Adrenal gland (tissue), 12 donors: ENCODE results near the gene SNX1. TPM values are rescaled to one million over a fixed set of nuclear protein-coding genes. Genes with fewer than 3 reads are reported as not detected.
"Not testable (repeated sequence)": the region's sequence is repeated elsewhere in the genome, so short reads cannot be mapped to it uniquely, and the experiment has no call there.

Source experiments
- DNase-seq, 7 donors: peaks; one replicate each; pipeline ENCODE4 v3.0.0-alpha.2; 2019 to 2020
- H3K27ac ChIP-seq, 5 donors: fragments of 200-600 bp; sonication (generic) in 4 of 5; 1 replicate in 3 of 5; 2 replicates in 2 of 5; pipeline versions ENCODE4 v1.5.1 to v1.8.0; 2016 to 2020; ENCODE audit warnings: mild to moderate bottlenecking in 1 of 5
- H3K27me3 ChIP-seq: fragments of 200-600 bp; 2 replicates; pipeline ENCODE4 v1.8.0; 2021
- H3K36me3 ChIP-seq, 2 donors: fragments of 200-600 bp; replicated peaks in 1 of 2; 1 replicate in 1 of 2; 2 replicates in 1 of 2; pipeline versions ENCODE4 v1.5.1 to v1.8.0; 2018 to 2022
- H3K4me1 ChIP-seq, 2 donors: fragments of 200-600 bp; replicated peaks in 1 of 2; 1 replicate in 1 of 2; 2 replicates in 1 of 2; pipeline versions ENCODE4 v1.5.1 to v1.8.0; 2018 to 2021
- H3K4me3 ChIP-seq, 4 donors: fragments of 200-600 bp; sonication (generic) in 3 of 4; one replicate each; pipeline ENCODE4 v1.5.1; 2016 to 2018
- H3K9me3 ChIP-seq, 3 donors: fragments of 200-600 bp; sonication (generic) in 1 of 3; replicated peaks in 1 of 3; 1 replicate in 2 of 3; 2 replicates in 1 of 3; pipeline versions ENCODE4 v1.5.1 to v1.8.0; 2016 to 2021
- POLR2A ChIP-seq, 2 donors: fragments of 450-650 bp; IDR thresholded peaks; one replicate each; pipeline ENCODE4 v1.6.1; 2017; ENCODE audit warnings: antibody characterized with exemption in 2 of 2, mild to moderate bottlenecking in 2 of 2, moderate library complexity in 1 of 2
- WGBS, 4 donors: extraction: QIAGEN DNeasy Blood & Tissue Kit in 2 of 4; methylation state at CpG; one replicate each; pipeline versions ENCODE4 v1.1.5 to v1.1.7; 2013 to 2017; 5-methylcytosine and 5-hydroxymethylcytosine counted together
- intact Hi-C, 2 donors: fragments of 100-400 bp; cut with DNase I; formaldehyde crosslinking; loops; one replicate each; pipeline versions ENCODE4 v1.14.1 to v1.15.0; 2022 to 2023
- polyA plus RNA-seq, 3 donors: library from polyadenylated mRNA; stranded (reverse); fragments of 200-250 nt in 2 of 3; fragments of 350-450 nt in 1 of 3; fragmentation: Illumina TruSeq in 1 of 3; extraction: RNeasy Lipid Tissue Mini Kit (QIAGEN cat#74804) in 1 of 3; gene quantifications; one replicate each; pipeline ENCODE4 v1.2.3, GENCODE V29; 2013 to 2014
- total RNA-seq, 9 donors: library from RNA; depleted of rRNA in 4 of 9; stranded (reverse); fragments of >200 nt in 4 of 9; fragments of 120-200 nt in 1 of 9; fragmentation: NEBNext Ultra II Directional in 1 of 9; extraction: Animal tissue kit (Norgen Biotek cat#: 25700) in 1 of 9; gene quantifications; one replicate each; pipeline versions ENCODE4 v1.1.0 to v1.2.4, GENCODE V29; 2013 to 2023
- TF ChIP-seq, protein P1 (sequence below), 6 experiments: fragments of 450-650 bp in 4 of 6; fragments of 200-600 bp in 2 of 6; sonication (generic) in 1 of 6; IDR thresholded peaks; 1 replicate in 5 of 6; 2 replicates in 1 of 6; pipeline versions ENCODE4 v1.5.1 to v1.8.0; 2016 to 2021; ENCODE audit warnings: antibody characterized with exemption in 6 of 6, mild to moderate bottlenecking in 2 of 6, moderate library complexity in 1 of 6
- donor health status: healthy with polysubstance abuse.
- donor health status: Bipolar disorder and iron deficiency.
- donor health status: DM: yes; HTN: yes; CAD: no.
- donor health status: DM: no; HTN: no; CAD: no.
- donor health status: DM: no; HTN: no; CAD: no.
- donor health status: DM: yes; HTN: yes; CAD: no.

The SNX1 gene
- total and polyA plus RNA-seq, 12 donors: 61.2 to 251 (median 111) TPM

- 27 to 52% (median 32%) methylated on average over 8 of the region's 8 CpGs for WGBS, 4 donors
Observed at GRCh38 chr15:64070965-64071851, 24.6 kb upstream of the SNX1 start.

DNA sequence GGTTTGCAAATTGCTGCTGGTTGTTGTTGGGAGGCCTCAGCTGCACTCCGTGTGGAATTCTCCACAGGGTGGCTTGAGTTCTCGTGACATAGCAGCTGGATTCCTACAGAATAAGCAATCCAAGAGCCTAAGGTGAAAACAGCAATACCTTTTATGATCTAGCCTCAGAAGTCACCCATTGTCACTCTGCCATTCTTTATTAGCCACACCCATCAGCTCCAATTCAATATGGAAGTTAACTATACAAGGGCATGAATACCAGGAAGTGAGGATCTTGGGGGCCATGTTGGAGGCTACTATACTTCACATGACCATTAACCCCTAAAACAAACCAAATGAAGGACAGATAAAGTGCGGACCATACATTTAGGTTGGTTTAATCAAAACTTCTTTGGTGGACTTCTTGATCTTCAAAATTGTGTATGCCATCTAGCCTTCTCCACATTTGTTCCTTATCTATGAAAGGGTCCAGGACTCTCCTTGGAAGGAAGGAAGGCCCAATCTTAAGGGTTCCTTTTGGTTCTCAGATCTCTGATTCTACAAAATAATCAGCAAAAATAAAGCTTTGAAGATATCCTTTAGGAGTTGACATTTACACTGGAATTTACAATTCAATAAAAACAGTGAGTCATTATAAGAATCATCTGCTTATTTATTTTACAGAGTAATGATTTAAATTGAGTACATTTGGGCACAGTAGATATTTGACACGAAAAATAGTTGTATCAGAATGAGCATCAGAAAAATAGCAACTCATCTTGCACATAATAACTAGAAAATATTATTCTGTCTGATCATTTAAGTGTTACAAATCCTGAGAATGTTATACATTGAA is 23.6 kb upstream of the SNX1 start:
- intact Hi-C loops: no loop called here
- H3K4me1 ChIP-seq: peaks cover 41 to 53% of the 10 kb centered on the region in 2 donors
- H3K27me3 ChIP-seq: no peaks in the 10 kb centered on the region
- H3K36me3 ChIP-seq: peaks cover 0 to 10% of the 10 kb centered on the region in 2 donors
- WGBS, 4 donors: 79 to 92% (median 84%) methylated on average over 4 of the region's 4 CpGs
- H3K4me3 ChIP-seq: no peak overlapping the region
- peak overlapping the region; percentile 48 to 95 (median 87) for H3K27ac ChIP-seq
- no peak for DNase-seq
- no peak for TF ChIP-seq POLR2A (IDR thresholded peaks at IDR 0.05)
- TF ChIP-seq, protein P1, sequence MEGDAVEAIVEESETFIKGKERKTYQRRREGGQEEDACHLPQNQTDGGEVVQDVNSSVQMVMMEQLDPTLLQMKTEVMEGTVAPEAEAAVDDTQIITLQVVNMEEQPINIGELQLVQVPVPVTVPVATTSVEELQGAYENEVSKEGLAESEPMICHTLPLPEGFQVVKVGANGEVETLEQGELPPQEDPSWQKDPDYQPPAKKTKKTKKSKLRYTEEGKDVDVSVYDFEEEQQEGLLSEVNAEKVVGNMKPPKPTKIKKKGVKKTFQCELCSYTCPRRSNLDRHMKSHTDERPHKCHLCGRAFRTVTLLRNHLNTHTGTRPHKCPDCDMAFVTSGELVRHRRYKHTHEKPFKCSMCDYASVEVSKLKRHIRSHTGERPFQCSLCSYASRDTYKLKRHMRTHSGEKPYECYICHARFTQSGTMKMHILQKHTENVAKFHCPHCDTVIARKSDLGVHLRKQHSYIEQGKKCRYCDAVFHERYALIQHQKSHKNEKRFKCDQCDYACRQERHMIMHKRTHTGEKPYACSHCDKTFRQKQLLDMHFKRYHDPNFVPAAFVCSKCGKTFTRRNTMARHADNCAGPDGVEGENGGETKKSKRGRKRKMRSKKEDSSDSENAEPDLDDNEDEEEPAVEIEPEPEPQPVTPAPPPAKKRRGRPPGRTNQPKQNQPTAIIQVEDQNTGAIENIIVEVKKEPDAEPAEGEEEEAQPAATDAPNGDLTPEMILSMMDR (IDR thresholded peaks at IDR 0.05): no peak
- H3K9me3 ChIP-seq: no peaks in the 10 kb centered on the region

More at GRCh38 chr15:64070965-64071851, 24.6 kb upstream of the SNX1 start:
- H3K27ac ChIP-seq: peak overlapping the region; percentile 48 to 95 (median 87)
- intact Hi-C loops: no loop called here
- TF ChIP-seq, protein P1 (IDR thresholded peaks at IDR 0.05): no peak
- TF ChIP-seq POLR2A (IDR thresholded peaks at IDR 0.05): peak in 1 of 2 donors; percentile 81
- H3K9me3 ChIP-seq: no peaks in the 10 kb centered on the region
- no peaks in the 10 kb centered on the region for H3K27me3 ChIP-seq
- DNase-seq: peak; percentile 79 to 93 (median 91)
- H3K36me3 ChIP-seq: peaks cover 0 to 10% of the 10 kb centered on the region in 2 donors
- H3K4me3 ChIP-seq: no peak overlapping the region
- H3K4me1 ChIP-seq: peaks cover 41 to 53% of the 10 kb centered on the region in 2 donors

GRCh38 chr15:64072812-64073211 is 23.0 kb upstream of the SNX1 start:
- H3K36me3 ChIP-seq: peaks cover 0 to 10% of the 10 kb centered on the region in 2 donors
- peak overlapping the region; percentile 48 to 95 (median 87) for H3K27ac ChIP-seq
- no peaks in the 10 kb centered on the region for H3K27me3 ChIP-seq
- no peaks in the 10 kb centered on the region for H3K9me3 ChIP-seq
- H3K4me1 ChIP-seq: peaks cover 41 to 51% of the 10 kb centered on the region in 2 donors
- 27 to 54% (median 35%) methylated on average over 2 of the region's 2 CpGs for WGBS, 4 donors
- peak in 5 of 7 donors; percentile 47 to 73 (median 61) for DNase-seq
- TF ChIP-seq POLR2A (IDR thresholded peaks at IDR 0.05): no peak
- TF ChIP-seq, protein P1 (IDR thresholded peaks at IDR 0.05): no peak
- no peak overlapping the region for H3K4me3 ChIP-seq
- intact Hi-C loops: no loop called here

DNA sequence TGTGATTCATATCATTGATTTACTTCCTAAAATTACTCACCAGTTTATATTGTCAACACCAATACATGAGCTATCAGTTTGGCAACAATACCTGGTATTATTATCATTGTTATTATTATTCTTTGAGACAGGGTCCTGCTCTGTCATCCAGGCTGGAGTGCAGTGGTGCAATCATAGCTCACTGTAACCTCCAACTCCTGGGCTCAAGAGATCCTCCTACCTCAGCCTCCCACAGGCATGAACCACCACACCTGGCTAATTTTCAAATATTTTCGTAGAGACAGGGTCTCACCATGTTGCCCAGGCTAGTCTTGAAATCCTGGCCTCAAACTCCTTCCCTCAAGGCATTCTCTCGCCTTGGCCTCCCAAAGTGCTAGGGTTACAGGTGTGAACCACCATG is 22.3 kb upstream of the SNX1 start:
- peak overlapping the region; percentile 41 to 95 (median 87) for H3K27ac ChIP-seq
- H3K36me3 ChIP-seq, H3K27me3 ChIP-seq, DNase-seq, intact Hi-C loops, H3K9me3 ChIP-seq, H3K4me3 ChIP-seq: not testable (repeated sequence)
- peaks cover 41 to 49% of the 10 kb centered on the region in 2 donors for H3K4me1 ChIP-seq
- WGBS, 4 donors: 95 to 100% (median 100%) methylated on average over 2 of the region's 2 CpGs
